ENCODE data around the gene SEC22A.
"Not testable (repeated sequence)": the region's sequence is repeated elsewhere in the genome, so short reads cannot be mapped to it uniquely, and the experiment has no call there.

Gene SEC22A

DNA sequence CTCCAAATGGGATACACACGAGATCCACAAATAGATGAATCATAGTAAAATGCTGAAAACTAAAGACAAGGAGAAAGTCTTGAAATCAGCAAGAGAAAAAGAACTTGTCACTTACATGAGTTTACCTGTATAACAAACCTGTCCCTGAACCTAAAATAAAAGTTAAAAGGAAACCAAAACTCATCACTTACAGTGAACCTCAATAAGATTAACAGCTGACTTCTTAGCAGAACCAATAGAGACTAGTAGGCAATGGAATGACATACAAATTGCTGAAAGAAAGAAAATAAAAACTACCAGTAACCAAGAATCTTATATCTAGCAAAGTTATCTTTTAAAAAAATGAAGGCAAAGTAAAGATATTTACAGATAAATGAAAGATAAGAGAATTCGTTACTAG, 27.4 kb downstream of the SEC22A start:
- no peak overlapping the region for H3K9ac ChIP-seq (ENCODE audit: low read length in 2 of 2)
- H3K27ac ChIP-seq (ENCODE audit: low read length): no peak overlapping the region
- peaks cover 0 to 4% of the 10 kb centered on the region in 2 donors for H3K36me3 ChIP-seq (ENCODE audit: control insufficient read depth in 2 of 2, insufficient read depth in 2 of 2, low read length in 2 of 2)
- no peak overlapping the region for H3K4me3 ChIP-seq (ENCODE audit: low read length in 2 of 2)
- H3K27me3 ChIP-seq (ENCODE audit: control insufficient read depth in 1 of 2, insufficient read depth in 2 of 2, low read length in 2 of 2): no peaks in the 10 kb centered on the region
- no peaks in the 10 kb centered on the region for H3K4me1 ChIP-seq (ENCODE audit: control insufficient read depth, insufficient read depth, low read length)
- H3K9me3 ChIP-seq (ENCODE audit: control insufficient read depth in 2 of 2, low read length in 2 of 2): no peaks in the 10 kb centered on the region

GRCh38 chr3:123236902-123237301, 35.2 kb downstream of the SEC22A start:
- no peak overlapping the region for H3K27ac ChIP-seq (ENCODE audit: low read length)
- peaks cover 0 to 8% of the 10 kb centered on the region in 2 donors for H3K36me3 ChIP-seq (ENCODE audit: control insufficient read depth in 2 of 2, insufficient read depth in 2 of 2, low read length in 2 of 2)
- H3K9me3 ChIP-seq (ENCODE audit: control insufficient read depth in 2 of 2, low read length in 2 of 2): no peaks in the 10 kb centered on the region
- H3K27me3 ChIP-seq (ENCODE audit: control insufficient read depth in 1 of 2, insufficient read depth in 2 of 2, low read length in 2 of 2): no peaks in the 10 kb centered on the region
- no peak overlapping the region for H3K4me3 ChIP-seq (ENCODE audit: low read length in 2 of 2)
- H3K4me1 ChIP-seq (ENCODE audit: control insufficient read depth, insufficient read depth, low read length): no peaks in the 10 kb centered on the region
- no peak overlapping the region for H3K9ac ChIP-seq (ENCODE audit: low read length in 2 of 2)

- H3K4me3 ChIP-seq (ENCODE audit: low read length in 2 of 2); H3K9ac ChIP-seq (ENCODE audit: low read length in 2 of 2); H3K27me3 ChIP-seq (ENCODE audit: control insufficient read depth in 1 of 2, insufficient read depth in 2 of 2, low read length in 2 of 2); H3K4me1 ChIP-seq (ENCODE audit: control insufficient read depth, insufficient read depth, low read length); H3K36me3 ChIP-seq (ENCODE audit: control insufficient read depth in 2 of 2, insufficient read depth in 2 of 2, low read length in 2 of 2); H3K27ac ChIP-seq (ENCODE audit: low read length); H3K9me3 ChIP-seq (ENCODE audit: control insufficient read depth in 2 of 2, low read length in 2 of 2): not testable (repeated sequence)
These were observed 37.4 kb downstream of the SEC22A start for GRCh38 chr3:123239186-123239585.

DNA sequence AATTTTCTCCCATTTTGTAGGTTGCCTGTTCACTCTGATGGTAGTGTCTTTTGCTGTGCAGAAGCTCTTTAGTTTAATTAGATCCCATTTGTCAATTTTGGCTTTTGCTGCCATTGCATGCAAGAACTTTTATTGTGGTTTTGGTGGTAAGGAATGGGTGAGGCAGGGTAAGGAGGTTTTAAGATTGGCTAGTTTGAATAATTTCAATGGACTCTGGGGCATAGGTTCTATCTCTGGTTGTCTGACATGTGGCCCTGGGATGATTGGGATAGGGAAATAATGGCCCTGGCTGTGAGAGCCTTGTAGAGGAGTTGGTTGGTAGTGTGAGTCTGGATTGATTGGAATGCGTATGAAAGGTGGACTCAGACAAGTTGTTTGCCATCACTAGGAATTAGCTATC, 38.0 kb downstream of the SEC22A start:
- Histone ChIP-seq H3K9me3 (ENCODE audit: control insufficient read depth in 2 of 2, low read length in 2 of 2) (no peaks in the 10 kb centered on the region), H3K9ac (ENCODE audit: low read length in 2 of 2) (no peak overlapping the region), H3K4me3 (ENCODE audit: low read length in 2 of 2) (no peak overlapping the region), H3K27me3 (ENCODE audit: control insufficient read depth in 1 of 2, insufficient read depth in 2 of 2, low read length in 2 of 2) (no peaks in the 10 kb centered on the region), H3K4me1 (ENCODE audit: control insufficient read depth, insufficient read depth, low read length) (no peaks in the 10 kb centered on the region), H3K27ac (ENCODE audit: low read length) (no peak overlapping the region), H3K36me3 (ENCODE audit: control insufficient read depth in 2 of 2, insufficient read depth in 2 of 2, low read length in 2 of 2) (peaks cover 0 to 8% of the 10 kb centered on the region in 2 donors)

- Histone ChIP-seq H3K4me3 (ENCODE audit: low read length in 2 of 2) (no peak overlapping the region), H3K36me3 (ENCODE audit: control insufficient read depth in 2 of 2, insufficient read depth in 2 of 2, low read length in 2 of 2) (peaks cover 0 to 9% of the 10 kb centered on the region in 2 donors), H3K9me3 (ENCODE audit: control insufficient read depth in 2 of 2, low read length in 2 of 2) (no peaks in the 10 kb centered on the region), H3K27ac (ENCODE audit: low read length) (no peak overlapping the region), H3K4me1 (ENCODE audit: control insufficient read depth, insufficient read depth, low read length) (no peaks in the 10 kb centered on the region), H3K27me3 (ENCODE audit: control insufficient read depth in 1 of 2, insufficient read depth in 2 of 2, low read length in 2 of 2) (no peaks in the 10 kb centered on the region), H3K9ac (ENCODE audit: low read length in 2 of 2) (no peak overlapping the region)
These were observed 42.4 kb downstream of the SEC22A start for GRCh38 chr3:123244128-123244527.

DNA sequence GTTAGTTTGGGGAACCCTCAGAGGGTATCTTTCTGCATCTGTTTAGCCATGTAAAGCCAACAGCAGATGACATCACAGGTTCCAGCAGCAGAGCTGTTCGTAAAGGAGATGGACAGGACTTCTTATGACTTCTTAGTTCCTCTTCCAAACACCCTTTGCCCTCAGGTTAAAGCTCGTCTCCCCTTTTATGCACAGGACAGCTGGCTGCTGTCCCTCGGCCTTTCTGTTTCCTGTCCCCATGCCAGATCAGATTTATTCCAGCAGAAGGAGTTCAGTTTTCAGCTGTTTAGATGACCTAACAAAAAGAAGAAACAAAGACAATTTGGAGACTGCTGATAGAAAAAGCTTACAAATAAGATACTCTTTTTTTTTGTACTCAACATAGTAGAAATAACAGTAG, 45.1 kb downstream of the SEC22A start:
- Histone ChIP-seq H3K36me3 (ENCODE audit: control insufficient read depth in 2 of 2, insufficient read depth in 2 of 2, low read length in 2 of 2) (peaks cover 0 to 5% of the 10 kb centered on the region in 2 donors), H3K9ac (ENCODE audit: low read length in 2 of 2) (no peak overlapping the region), H3K9me3 (ENCODE audit: control insufficient read depth in 2 of 2, low read length in 2 of 2) (no peaks in the 10 kb centered on the region), H3K27ac (ENCODE audit: low read length) (no peak overlapping the region), H3K4me3 (ENCODE audit: low read length in 2 of 2) (no peak overlapping the region), H3K27me3 (ENCODE audit: control insufficient read depth in 1 of 2, insufficient read depth in 2 of 2, low read length in 2 of 2) (no peaks in the 10 kb centered on the region), H3K4me1 (ENCODE audit: control insufficient read depth, insufficient read depth, low read length) (no peaks in the 10 kb centered on the region)

DNA sequence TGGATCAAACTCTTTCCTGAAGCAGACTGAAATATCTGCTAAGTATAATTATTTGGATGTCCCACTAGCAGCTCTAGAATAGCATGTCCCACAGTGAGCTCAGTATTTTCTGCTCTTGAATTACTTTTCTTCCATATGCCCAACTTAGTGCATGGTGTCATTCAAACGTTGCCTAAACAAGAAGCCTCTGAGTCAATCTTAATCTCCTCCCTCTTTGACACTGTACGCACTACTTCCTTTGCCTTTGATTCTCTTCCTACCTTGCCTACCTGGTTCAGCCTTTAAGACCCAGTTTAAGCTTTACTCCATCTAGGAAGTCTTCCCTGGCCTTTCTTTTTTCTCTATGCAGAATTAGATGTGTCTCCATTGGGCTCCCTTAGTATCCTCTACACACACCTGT, 54.5 kb downstream of the SEC22A start:
- H3K36me3 ChIP-seq (ENCODE audit: control insufficient read depth in 2 of 2, insufficient read depth in 2 of 2, low read length in 2 of 2): peaks cover 0 to 2% of the 10 kb centered on the region in 2 donors
- H3K9me3 ChIP-seq (ENCODE audit: control insufficient read depth in 2 of 2, low read length in 2 of 2): no peaks in the 10 kb centered on the region
- no peaks in the 10 kb centered on the region for H3K27me3 ChIP-seq (ENCODE audit: control insufficient read depth in 1 of 2, insufficient read depth in 2 of 2, low read length in 2 of 2)
- H3K27ac ChIP-seq (ENCODE audit: low read length): no peak overlapping the region
- H3K4me3 ChIP-seq (ENCODE audit: low read length in 2 of 2): no peak overlapping the region
- H3K4me1 ChIP-seq (ENCODE audit: control insufficient read depth, insufficient read depth, low read length): no peaks in the 10 kb centered on the region
- H3K9ac ChIP-seq (ENCODE audit: low read length in 2 of 2): no peak overlapping the region

GRCh38 chr3:123258359-123258758, 56.6 kb downstream of the SEC22A start:
- Histone ChIP-seq H3K9me3 (ENCODE audit: control insufficient read depth in 2 of 2, low read length in 2 of 2) (no peaks in the 10 kb centered on the region), H3K27me3 (ENCODE audit: control insufficient read depth in 1 of 2, insufficient read depth in 2 of 2, low read length in 2 of 2) (no peaks in the 10 kb centered on the region), H3K4me1 (ENCODE audit: control insufficient read depth, insufficient read depth, low read length) (no peaks in the 10 kb centered on the region), H3K27ac (ENCODE audit: low read length) (no peak overlapping the region), H3K4me3 (ENCODE audit: low read length in 2 of 2) (no peak overlapping the region), H3K36me3 (ENCODE audit: control insufficient read depth in 2 of 2, insufficient read depth in 2 of 2, low read length in 2 of 2) (peaks cover 0 to 2% of the 10 kb centered on the region in 2 donors), H3K9ac (ENCODE audit: low read length in 2 of 2) (no peak overlapping the region)

- H3K9ac ChIP-seq (ENCODE audit: low read length in 2 of 2): no peak overlapping the region
- no peaks in the 10 kb centered on the region for H3K27me3 ChIP-seq (ENCODE audit: control insufficient read depth in 1 of 2, insufficient read depth in 2 of 2, low read length in 2 of 2)
- H3K9me3 ChIP-seq (ENCODE audit: control insufficient read depth in 2 of 2, low read length in 2 of 2): no peaks in the 10 kb centered on the region
- H3K4me1 ChIP-seq (ENCODE audit: control insufficient read depth, insufficient read depth, low read length): no peaks in the 10 kb centered on the region
- peaks cover 0 to 2% of the 10 kb centered on the region in 2 donors for H3K36me3 ChIP-seq (ENCODE audit: control insufficient read depth in 2 of 2, insufficient read depth in 2 of 2, low read length in 2 of 2)
- no peak overlapping the region for H3K27ac ChIP-seq (ENCODE audit: low read length)
- no peak overlapping the region for H3K4me3 ChIP-seq (ENCODE audit: low read length in 2 of 2)
These were observed 57.2 kb downstream of the SEC22A start for GRCh38 chr3:123258811-123259420.

GRCh38 chr3:123261666-123262065, 59.9 kb downstream of the SEC22A start:
- no peaks in the 10 kb centered on the region for H3K9me3 ChIP-seq (ENCODE audit: control insufficient read depth in 2 of 2, low read length in 2 of 2)
- peaks cover 0 to 2% of the 10 kb centered on the region in 2 donors for H3K36me3 ChIP-seq (ENCODE audit: control insufficient read depth in 2 of 2, insufficient read depth in 2 of 2, low read length in 2 of 2)
- no peaks in the 10 kb centered on the region for H3K27me3 ChIP-seq (ENCODE audit: control insufficient read depth in 1 of 2, insufficient read depth in 2 of 2, low read length in 2 of 2)

GRCh38 chr3:123262226-123262625, 60.5 kb downstream of the SEC22A start:
- Histone ChIP-seq H3K4me1 (ENCODE audit: control insufficient read depth, insufficient read depth, low read length) (no peaks in the 10 kb centered on the region), H3K4me3 (ENCODE audit: low read length in 2 of 2) (no peak overlapping the region), H3K27ac (ENCODE audit: low read length) (no peak overlapping the region), H3K27me3 (ENCODE audit: control insufficient read depth in 1 of 2, insufficient read depth in 2 of 2, low read length in 2 of 2) (no peaks in the 10 kb centered on the region), H3K9ac (ENCODE audit: low read length in 2 of 2) (no peak overlapping the region), H3K36me3 (ENCODE audit: control insufficient read depth in 2 of 2, insufficient read depth in 2 of 2, low read length in 2 of 2) (peaks cover 0 to 2% of the 10 kb centered on the region in 2 donors), H3K9me3 (ENCODE audit: control insufficient read depth in 2 of 2, low read length in 2 of 2) (no peaks in the 10 kb centered on the region)

More at GRCh38 chr3:123261666-123262065, 59.9 kb downstream of the SEC22A start:
- H3K4me3 ChIP-seq (ENCODE audit: low read length in 2 of 2): no peak overlapping the region
- H3K9ac ChIP-seq (ENCODE audit: low read length in 2 of 2): no peak overlapping the region
- H3K27ac ChIP-seq (ENCODE audit: low read length): no peak overlapping the region
- no peaks in the 10 kb centered on the region for H3K4me1 ChIP-seq (ENCODE audit: control insufficient read depth, insufficient read depth, low read length)
